Astrocyte of the spinal cord (primary cell): ENCODE results near the gene ASTN2.

ENCODE experiments used
- DNase-seq: peaks from one replicate; pipeline ENCODE4 v3.0.0; 2011; ENCODE audit warnings: low read depth, low spot score
- H3K4me3 ChIP-seq: 2 replicates; pipeline ENCODE4 v1.5.1; 2011; ENCODE audit warnings: low read depth, mild to moderate bottlenecking, low read length, moderate library complexity
- in situ Hi-C: cut with HindIII; loops from 2 replicates; pipeline ENCODE4 v1.10.0; 2017; ENCODE audit warnings: low sequenced_read_pairs
- TF ChIP-seq, protein P1 (sequence below): IDR thresholded peaks from 2 replicates; pipeline ENCODE4 v1.5.1; 2012; ENCODE audit warnings: low read depth, mild to moderate bottlenecking, low read length, inconsistent platforms

Gene ASTN2

GRCh38 chr9:117403403-117403811, 11.4 kb downstream of the ASTN2 start:
- TF ChIP-seq, protein P1, sequence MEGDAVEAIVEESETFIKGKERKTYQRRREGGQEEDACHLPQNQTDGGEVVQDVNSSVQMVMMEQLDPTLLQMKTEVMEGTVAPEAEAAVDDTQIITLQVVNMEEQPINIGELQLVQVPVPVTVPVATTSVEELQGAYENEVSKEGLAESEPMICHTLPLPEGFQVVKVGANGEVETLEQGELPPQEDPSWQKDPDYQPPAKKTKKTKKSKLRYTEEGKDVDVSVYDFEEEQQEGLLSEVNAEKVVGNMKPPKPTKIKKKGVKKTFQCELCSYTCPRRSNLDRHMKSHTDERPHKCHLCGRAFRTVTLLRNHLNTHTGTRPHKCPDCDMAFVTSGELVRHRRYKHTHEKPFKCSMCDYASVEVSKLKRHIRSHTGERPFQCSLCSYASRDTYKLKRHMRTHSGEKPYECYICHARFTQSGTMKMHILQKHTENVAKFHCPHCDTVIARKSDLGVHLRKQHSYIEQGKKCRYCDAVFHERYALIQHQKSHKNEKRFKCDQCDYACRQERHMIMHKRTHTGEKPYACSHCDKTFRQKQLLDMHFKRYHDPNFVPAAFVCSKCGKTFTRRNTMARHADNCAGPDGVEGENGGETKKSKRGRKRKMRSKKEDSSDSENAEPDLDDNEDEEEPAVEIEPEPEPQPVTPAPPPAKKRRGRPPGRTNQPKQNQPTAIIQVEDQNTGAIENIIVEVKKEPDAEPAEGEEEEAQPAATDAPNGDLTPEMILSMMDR: no peak
- in situ Hi-C loops: no loop called here
- DNase-seq: no peak
- H3K4me3 ChIP-seq: no peak overlapping the region

DNA sequence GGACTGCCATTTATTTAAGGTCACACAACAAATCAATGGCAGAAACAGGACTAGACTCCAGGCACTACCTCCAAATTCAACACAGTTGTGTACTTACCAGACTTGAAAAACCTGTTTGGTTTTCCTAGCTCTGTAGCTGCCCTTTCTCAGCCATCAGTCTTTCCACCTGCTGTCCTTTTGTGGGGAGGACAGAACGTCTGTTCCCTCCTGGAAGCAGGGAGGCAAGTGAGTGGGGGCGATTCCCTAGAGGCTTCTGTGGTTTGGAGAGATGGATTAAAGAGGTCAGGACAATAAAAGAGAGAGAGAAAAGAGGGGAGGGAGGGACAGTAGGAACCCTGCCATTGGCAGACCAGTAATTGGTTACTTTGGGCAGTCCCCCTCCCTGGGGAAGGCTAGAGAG, 14.7 kb downstream of the ASTN2 start:
- in situ Hi-C loops: no loop called here
- TF ChIP-seq, protein P1: no peak
- H3K4me3 ChIP-seq: no peak overlapping the region
- no peak for DNase-seq

GRCh38 chr9:117395151-117395650, 19.7 kb downstream of the ASTN2 start:
- TF ChIP-seq, protein P1: no peak
- no peak overlapping the region for H3K4me3 ChIP-seq
- DNase-seq: no peak
- in situ Hi-C loops: no loop called here

DNA sequence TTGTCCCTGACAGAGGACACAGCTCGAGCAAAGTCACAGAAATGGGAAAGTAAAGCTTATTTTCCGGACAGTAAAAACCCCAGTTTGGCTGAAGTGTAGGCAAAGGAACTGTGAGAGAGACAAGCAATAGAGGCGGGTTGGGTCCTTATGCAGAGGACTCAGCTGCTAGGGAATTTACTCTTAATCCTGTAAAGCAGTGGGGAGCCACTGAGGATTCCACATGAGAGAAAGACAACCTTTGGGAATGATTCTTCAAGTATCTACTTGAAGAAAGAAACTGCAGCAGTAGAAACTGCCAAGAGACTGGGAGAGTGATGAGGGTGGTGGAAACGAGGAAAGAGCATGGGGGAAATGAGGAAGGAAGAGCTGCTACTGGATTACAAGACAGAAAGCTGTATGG, 20.2 kb downstream of the ASTN2 start:
- no peak overlapping the region for H3K4me3 ChIP-seq
- in situ Hi-C loops: no loop called here
- no peak for DNase-seq
- TF ChIP-seq, protein P1: no peak

DNA sequence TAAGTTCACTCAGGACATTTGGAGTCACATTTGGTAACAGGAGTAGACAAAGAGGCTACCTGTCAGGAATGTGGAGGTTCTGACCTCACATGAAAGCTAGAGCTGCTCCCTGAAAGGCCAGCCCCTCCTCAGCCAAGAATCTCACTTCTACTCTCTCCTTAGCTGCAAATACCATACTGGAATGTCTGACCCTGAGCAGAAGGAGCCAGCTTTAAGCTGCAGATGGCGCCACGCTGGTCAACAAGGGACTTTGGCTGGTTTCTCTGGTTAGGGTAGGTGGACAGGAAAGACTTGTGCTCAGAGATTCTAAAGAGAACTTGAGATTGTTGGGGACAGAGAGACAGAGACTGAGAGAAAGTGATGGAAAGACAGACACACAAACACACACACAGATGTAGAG, 21.9 kb downstream of the ASTN2 start:
- in situ Hi-C loops: no loop called here
- TF ChIP-seq, protein P1: no peak
- no peak overlapping the region for H3K4me3 ChIP-seq
- no peak for DNase-seq

DNA sequence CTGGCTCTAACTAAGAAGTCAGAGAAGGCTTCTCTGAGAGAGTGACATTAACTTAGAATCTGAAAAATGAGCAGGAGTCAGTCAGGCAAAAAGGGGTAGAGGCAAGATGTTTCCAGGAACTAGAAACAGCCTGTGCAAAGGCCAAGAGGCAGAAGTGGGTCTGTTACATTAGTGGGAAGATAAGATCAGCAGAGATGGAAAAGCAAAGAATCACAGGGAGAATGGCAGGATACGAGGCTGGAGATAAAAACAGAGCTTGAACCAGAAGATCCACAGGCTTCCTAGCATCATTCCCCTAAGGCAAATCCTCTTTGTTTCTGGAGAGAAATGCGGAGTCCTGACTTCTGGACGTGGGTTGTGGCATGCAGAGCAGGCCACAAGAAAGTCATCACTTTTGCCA, 27.4 kb downstream of the ASTN2 start:
- TF ChIP-seq, protein P1: no peak
- no peak for DNase-seq
- H3K4me3 ChIP-seq: no peak overlapping the region
- in situ Hi-C loops: no loop called here

- in situ Hi-C loops: no loop called here
- H3K4me3 ChIP-seq: no peak overlapping the region
These were observed 35.5 kb downstream of the ASTN2 start for GRCh38 chr9:117379341-117379740.

More at GRCh38 chr9:117379341-117379740, 35.5 kb downstream of the ASTN2 start:
- TF ChIP-seq, protein P1: no peak
- no peak for DNase-seq
